Measurements from ENCODE around the gene ZNF630. TPM values are rescaled to one million over a fixed set of nuclear protein-coding genes. Genes with fewer than 3 reads are reported as not detected.
"Not testable (repeated sequence)": the region's sequence is repeated elsewhere in the genome, so short reads cannot be mapped to it uniquely, and the experiment has no call there.

Gene ZNF630
- total and polyA plus RNA-seq, 10 donors, result 1.0 to 7.2 (median 4.1) TPM

GRCh38 chrX:48028091-48028490, 43.3 kb downstream of the ZNF630 start:
- no peaks in the 10 kb centered on the region for H3K36me3 ChIP-seq
- H3K9me3 ChIP-seq, result no peaks in the 10 kb centered on the region
- intact Hi-C loops (cut with DNase I; ENCODE audit: low total_unique reads), result loop anchor here (10.0 kb wide), 1 partner anchor 193 kb away; the partner anchor contains the start of gene ZNF81
- H3K27ac ChIP-seq, result no peak overlapping the region
- H3K4me1 ChIP-seq, result peaks cover 0 to 14% (median 0%) of the 10 kb centered on the region in 6 donors
- H3K27me3 ChIP-seq (replicated peaks in 1 of 7), result peaks cover 0 to 5% (median 0%) of the 10 kb centered on the region in 7 donors
- no peak overlapping the region for H3K4me3 ChIP-seq
- DNase-seq, result no peak
- no peak for TF ChIP-seq CTCF (IDR thresholded peaks at IDR 0.05 in 8 of 11, conservative IDR thresholded peaks at IDR 0.05 in 3 of 11)
- TF ChIP-seq POLR2A (IDR thresholded peaks at IDR 0.05), result no peak
- TF ChIP-seq POLR2AphosphoS5 (IDR thresholded peaks at IDR 0.05), result no peak
- WGBS, 5 donors, result 86 to 94% (median 88%) methylated on average over 3 to 8 of the region's 8 CpGs

DNA sequence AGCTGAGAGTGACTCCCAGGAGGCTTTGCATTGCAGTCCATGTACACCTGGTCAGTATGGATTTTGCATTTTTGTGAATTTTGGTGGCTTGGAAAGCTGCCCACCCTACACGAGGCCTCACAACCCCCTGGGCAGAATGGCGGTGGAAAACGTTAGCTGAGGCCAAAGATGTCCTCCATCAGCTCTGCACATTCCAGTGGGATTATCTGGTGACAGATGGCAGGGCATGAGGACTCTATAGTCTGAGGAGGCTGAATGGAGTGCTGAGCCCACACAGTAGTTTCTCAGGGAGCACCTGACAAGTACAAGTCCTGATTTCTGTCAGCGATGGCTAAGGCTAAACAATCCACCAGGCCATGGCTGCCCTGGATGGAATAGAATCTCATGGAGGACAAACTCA, 43.9 kb downstream of the ZNF630 start:
- H3K4me3 ChIP-seq; H3K27ac ChIP-seq; H3K9me3 ChIP-seq; H3K27me3 ChIP-seq (replicated peaks in 1 of 7); H3K36me3 ChIP-seq; DNase-seq: not testable (repeated sequence)
- intact Hi-C loops (cut with DNase I; ENCODE audit: low total_unique reads), result loop anchor here (10.0 kb wide), 1 partner anchor 193 kb away; the partner anchor contains the start of gene ZNF81
- 74 to 89% (median 85%) methylated on average over 3 to 4 of the region's 4 CpGs for WGBS, 5 donors
- peaks cover 0 to 14% (median 0%) of the 10 kb centered on the region in 6 donors for H3K4me1 ChIP-seq

- Histone ChIP-seq H3K36me3 (no peaks in the 10 kb centered on the region), H3K27ac (peak overlapping the region in 1 of 8 donors; percentile 21), H3K9me3 (peaks cover 0 to 8% (median 0%) of the 10 kb centered on the region in 8 donors), H3K4me1 (peaks cover 0 to 20% (median 0%) of the 10 kb centered on the region in 6 donors), H3K27me3 (replicated peaks in 1 of 7) (peaks cover 0 to 5% (median 0%) of the 10 kb centered on the region in 7 donors), H3K4me3 (no peak overlapping the region)
- no peak for DNase-seq
- intact Hi-C loops (cut with DNase I; ENCODE audit: low total_unique reads), result loop anchor here (10.0 kb wide), 1 partner anchor 191 kb away; the partner anchor contains the start of gene ZNF81
- TF ChIP-seq CTCF (IDR thresholded peaks at IDR 0.05 in 8 of 11, conservative IDR thresholded peaks at IDR 0.05 in 3 of 11), result peak; percentile 41 to 74 (median 62)
- TF ChIP-seq POLR2AphosphoS5 (IDR thresholded peaks at IDR 0.05), result no peak
- TF ChIP-seq POLR2A (IDR thresholded peaks at IDR 0.05), result no peak
- 0 to 11% (median 2%) methylated on average over 6 to 7 of the region's 7 CpGs for WGBS, 5 donors
These were observed 45.9 kb downstream of the ZNF630 start for GRCh38 chrX:48025561-48025960.

GRCh38 chrX:48022738-48023137, 48.7 kb downstream of the ZNF630 start:
- no peaks in the 10 kb centered on the region for H3K36me3 ChIP-seq
- peaks cover 0 to 8% (median 0%) of the 10 kb centered on the region in 8 donors for H3K9me3 ChIP-seq
- peaks cover 0 to 5% (median 0%) of the 10 kb centered on the region in 7 donors for H3K27me3 ChIP-seq (replicated peaks in 1 of 7)
- no peak overlapping the region for H3K27ac ChIP-seq
- DNase-seq, result no peak
- TF ChIP-seq CTCF (IDR thresholded peaks at IDR 0.05 in 8 of 11, conservative IDR thresholded peaks at IDR 0.05 in 3 of 11), result no peak
- no peak for TF ChIP-seq POLR2A (IDR thresholded peaks at IDR 0.05)
- WGBS, 5 donors, result 77 to 94% (median 89%) methylated on average over 3 of the region's 3 CpGs
- H3K4me3 ChIP-seq, result no peak overlapping the region
- peaks cover 0 to 20% (median 0%) of the 10 kb centered on the region in 6 donors for H3K4me1 ChIP-seq
- intact Hi-C loops (cut with DNase I; ENCODE audit: low total_unique reads), result loop anchor here (10.0 kb wide), 1 partner anchor 188 kb away; the partner anchor contains the start of gene ZNF81

Measured in spleen (tissue), 11 donors.